GM21717 (cell line): ENCODE measurements around the gene SFMBT2.

Experiments
- ATAC-seq: cut with Tn5 transposase; IDR thresholded peaks from one replicate; pipeline ENCODE4 v1.9.1; 2021; ENCODE audit warnings: mild to moderate bottlenecking, moderate library complexity; ENCODE audit not compliant: unreplicated experiment

SFMBT2 gene

DNA sequence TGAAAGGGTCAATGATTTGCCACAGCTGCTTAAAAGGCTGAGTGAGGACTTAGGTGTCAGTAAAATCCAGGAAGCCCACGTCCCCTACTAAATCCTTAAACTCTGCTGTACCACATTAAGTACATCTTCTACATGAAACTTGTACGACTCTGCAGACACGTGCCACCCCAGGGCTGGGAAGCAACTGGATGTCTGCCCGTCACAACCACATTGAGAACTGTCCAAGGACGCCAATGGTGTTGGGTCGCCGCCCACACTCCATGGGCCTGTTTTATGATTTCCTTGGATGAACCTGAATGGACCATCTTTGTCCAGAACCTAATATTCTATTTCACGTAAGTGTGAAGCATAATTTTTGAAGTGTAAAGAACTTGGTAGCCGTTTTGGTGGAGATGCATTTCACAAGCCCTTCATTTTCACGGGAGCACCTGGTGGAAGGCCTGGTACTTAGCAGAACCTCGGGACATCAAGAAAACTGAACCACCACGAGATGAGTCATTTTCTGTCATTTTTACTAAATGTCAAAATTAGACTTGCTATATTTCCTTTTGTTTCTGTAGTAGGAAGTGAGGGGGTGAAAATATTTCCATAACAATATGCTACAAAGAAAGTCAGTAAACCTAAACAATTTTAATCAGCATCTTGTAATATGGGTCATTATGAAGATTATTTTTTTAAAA lies 134.9 kb downstream of the SFMBT2 start:
- no peak for ATAC-seq

DNA sequence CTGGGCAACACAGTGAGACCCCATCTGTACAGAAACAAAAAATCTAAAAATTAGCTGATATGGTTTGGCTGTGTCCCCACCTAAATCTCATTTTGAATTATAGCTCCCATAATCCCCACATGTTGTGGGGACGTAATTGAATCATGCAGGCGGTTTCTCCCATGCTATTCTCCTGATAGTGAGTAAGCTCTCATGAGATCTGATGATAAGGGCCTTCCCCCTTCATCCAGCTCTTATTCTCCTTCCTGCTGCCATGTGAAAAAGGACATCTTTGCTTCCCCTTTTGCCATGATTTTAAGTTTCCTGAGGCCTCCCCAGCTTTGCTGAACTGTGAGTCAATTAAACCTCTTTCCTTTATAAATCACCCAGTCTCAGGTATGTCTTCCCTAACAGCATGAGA lies 136.5 kb downstream of the SFMBT2 start:
- no peak for ATAC-seq

- ATAC-seq: no peak
Observed at GRCh38 chr10:7272008-7272407, 138.8 kb downstream of the SFMBT2 start.

- no peak for ATAC-seq
Observed at GRCh38 chr10:7269988-7270387, 140.8 kb downstream of the SFMBT2 start.

- no peak for ATAC-seq
Observed at GRCh38 chr10:7267142-7267541, 143.7 kb downstream of the SFMBT2 start.

DNA sequence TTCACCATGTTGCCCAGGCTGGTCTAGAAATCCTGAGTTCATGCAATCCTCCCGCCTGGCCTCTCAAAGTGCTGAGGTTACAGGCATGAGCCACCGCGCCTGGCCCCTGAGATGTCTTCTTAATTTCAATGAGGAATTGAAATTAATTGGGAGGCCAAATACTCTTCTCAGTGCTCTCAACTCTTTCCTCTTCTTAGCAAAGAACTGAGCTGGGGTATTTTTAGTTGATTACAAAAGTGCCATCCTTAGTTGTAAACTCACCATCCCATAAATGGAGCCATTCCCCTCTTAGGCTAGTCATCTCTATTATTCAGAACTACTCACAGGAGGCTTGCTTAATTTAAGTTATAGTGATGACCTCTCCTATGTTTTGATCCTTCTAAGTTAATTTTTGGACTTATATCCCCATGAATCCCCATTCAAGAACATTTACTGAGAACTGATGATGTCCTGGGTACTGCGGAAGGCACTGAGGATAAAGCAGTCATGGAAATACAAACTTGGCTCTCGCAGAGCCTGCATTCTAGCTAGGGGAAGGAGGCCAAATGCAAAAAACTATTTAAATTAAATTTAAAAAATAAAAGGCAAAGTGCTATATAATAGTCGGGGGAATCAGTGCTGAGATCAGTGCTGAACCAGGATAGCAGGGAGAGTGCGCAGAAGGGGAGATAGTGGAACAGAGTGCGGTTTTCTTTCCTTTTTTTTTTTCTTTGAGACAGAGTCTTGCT lies 145.3 kb downstream of the SFMBT2 start:
- no peak for ATAC-seq

- ATAC-seq: no peak
Observed at GRCh38 chr10:7264313-7264756, 146.5 kb downstream of the SFMBT2 start.

DNA sequence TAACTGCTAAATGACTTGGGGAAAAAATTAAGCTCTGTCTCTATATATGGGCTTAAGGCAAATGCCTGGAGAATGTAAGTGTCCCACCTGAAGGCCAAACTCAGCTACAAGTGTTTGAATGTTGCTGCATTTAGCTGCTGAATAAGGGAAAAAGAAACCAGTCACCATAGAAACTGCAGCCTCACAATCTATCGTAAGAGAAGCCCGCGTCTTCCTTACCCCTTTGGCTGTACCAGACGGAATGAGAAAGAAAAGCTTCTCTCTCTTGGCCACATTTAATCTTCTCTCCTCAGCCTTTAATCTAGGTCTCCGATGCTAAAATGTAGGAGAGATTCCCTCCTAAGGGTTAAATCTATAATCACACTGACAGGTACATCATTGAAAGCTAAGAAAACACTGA lies 147.2 kb downstream of the SFMBT2 start:
- no peak for ATAC-seq

GRCh38 chr10:7261351-7261750 lies 149.5 kb downstream of the SFMBT2 start:
- ATAC-seq: no peak

DNA sequence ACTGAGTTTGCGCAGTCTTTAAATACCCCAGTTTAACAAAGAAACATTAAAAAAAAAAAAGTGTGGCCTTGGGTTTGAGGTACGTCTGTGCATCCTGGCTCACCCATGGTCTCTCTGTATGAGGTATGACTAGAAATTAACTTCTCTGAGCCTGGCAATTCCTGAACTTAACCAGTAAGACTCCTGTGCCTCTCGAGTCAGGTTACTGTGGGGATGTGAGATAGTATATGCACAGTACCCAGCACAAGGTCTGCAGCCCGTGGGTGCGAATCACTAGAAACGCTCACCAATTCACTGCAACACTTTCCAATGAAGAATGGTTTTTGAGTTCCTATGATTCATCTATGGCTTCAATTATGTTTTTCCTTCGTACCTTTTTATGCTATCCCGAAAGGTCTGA lies 149.9 kb downstream of the SFMBT2 start:
- no peak for ATAC-seq

DNA sequence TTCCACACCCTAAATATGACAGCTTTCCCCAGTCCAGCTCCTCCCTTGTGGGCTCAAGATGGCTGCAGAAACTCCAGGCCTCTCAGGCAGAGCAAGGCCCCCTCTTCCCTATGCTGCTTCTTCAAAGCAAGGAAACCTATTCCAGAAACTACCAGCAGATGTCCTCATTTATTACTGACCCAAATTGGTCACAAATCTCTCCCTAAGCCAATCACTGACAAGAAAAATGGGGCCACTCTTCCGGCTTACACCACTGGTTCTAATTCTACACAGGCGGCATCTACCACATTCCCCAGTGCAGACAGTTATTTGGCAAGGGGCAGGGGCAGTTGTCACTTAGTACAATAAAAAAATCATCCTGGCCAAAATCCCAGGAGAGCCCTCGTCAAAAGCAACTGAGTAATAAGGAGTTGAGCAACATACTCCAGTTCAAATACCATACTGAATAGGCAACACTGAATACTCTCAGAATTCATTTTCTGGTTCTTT lies 150.4 kb downstream of the SFMBT2 start:
- no peak for ATAC-seq

DNA sequence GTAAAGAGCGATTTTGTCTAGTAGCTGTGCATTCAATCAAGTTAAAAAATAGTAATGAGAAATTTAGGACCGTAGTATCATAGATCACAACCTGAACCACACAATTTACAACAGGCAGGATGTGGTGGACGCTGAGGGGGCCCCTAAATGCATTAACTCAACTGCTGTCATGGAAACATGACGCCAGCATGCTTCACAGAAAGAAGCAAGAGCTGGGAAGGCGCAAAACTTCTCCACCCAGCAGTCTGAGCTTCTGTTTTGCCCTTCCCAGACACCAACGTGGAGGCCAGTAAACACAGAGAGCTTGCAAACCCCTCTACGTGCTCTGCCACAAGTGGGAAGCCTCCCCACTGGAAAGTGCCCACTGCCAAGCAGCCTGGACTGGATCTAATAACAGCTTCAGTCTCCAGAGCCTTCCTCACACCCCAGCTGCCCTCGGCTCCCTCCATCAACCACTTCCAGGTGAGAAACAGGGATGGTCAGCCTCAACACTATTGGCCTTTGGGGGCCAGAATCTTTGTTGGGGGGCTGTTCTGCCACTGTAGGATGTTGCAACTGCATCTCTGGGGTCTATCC lies 151.8 kb downstream of the SFMBT2 start:
- ATAC-seq: peak; percentile 48

DNA sequence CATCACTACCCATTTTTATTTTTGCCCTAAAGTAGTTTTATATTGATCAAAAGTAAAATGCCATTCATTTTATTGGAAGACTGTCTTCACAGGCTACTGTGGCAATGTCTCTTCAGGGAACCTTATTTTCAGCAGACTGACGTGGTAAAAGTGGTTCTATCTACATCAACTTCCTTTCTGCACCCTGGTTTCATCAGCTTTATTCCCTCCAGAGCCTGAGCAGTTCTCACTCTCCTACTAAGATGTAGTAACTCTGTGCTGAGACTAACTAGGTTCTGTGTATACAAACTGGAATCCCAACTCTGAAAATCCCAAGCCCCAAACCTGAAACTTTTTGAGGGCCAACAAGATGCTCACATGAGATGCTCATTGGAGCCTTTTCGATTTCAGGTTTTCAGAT lies 155.3 kb downstream of the SFMBT2 start:
- no peak for ATAC-seq

DNA sequence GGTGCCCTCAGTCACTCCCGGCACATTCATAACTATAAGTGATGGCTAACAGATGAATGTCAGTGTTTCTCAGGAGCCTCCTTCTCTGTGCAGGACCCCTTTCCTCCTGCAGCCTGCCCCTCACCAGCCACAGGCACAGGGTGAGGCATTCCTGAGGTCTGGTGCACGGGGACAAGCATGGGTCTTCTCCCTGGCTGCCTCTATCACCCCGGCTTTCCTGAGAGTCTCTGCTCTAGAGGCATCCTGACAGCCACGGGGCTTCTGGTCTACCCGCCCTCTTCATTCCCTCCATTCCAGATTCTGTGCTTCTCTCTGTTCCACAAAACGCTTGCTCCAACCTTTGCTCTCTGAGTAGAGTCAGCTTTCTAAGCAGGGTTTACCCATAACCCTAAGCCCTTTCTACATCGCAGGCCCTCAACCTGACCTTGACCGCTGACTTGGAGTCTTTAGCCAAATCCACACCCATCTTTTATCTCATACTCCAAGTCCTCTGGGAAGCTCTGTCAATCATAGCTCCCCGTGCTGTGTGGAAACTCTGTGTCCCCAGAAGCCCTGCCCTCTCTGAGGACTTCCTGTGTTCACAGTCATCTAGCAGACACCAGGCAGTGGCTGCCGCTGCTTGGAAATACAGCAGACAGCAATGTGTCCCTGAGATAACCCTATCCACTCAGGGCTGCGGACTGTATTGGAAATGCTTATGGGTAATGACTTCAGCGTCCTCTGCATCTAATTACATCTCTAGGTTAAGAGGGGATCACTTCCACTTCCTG lies 159.0 kb downstream of the SFMBT2 start:
- no peak for ATAC-seq

DNA sequence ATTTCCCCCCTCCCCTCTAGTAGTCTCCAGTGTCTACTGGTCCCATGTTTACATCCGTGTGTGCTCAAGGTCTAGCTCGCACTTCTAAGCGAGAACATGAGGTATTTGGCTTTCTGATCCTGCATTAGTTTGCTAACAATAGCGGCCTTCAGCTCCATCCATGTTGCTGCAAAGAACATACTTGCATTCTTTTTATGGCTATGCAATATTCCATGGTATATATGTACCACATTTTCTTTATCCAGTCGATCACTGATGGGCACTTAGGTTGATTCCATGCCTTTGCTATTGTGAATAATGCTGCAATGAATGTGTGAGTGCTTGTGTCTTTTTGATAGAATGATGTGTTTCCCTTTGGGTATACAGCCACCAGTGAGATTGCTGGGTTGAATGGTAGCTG lies 160.6 kb downstream of the SFMBT2 start:
- no peak for ATAC-seq

DNA sequence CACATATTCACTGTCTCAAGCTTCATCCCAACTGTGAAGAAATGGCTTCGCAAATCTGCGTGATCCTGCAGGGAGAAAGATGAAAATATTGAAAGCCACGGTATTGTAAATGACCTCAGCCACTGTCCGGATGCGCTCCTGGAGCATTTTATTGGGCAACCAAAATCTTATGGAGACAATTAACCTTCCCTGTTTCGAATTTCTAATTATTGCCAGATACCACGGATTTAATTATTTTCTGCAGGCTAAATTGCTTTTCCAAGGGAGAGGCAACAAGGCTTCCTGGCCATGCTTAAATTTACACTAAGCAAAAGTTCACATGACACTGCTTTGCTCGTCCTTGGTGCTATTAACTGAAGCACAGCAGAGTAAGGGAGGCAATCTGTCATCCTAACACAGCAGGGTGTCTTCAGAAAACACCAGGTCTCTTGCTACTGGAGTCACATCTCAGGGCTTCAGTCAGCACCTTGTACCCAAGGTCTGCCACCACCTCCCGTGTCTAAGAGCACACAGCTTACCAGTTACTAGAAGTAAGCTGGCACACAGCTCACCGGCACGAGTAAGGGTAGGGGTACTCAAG lies 162.2 kb downstream of the SFMBT2 start:
- ATAC-seq: no peak

DNA sequence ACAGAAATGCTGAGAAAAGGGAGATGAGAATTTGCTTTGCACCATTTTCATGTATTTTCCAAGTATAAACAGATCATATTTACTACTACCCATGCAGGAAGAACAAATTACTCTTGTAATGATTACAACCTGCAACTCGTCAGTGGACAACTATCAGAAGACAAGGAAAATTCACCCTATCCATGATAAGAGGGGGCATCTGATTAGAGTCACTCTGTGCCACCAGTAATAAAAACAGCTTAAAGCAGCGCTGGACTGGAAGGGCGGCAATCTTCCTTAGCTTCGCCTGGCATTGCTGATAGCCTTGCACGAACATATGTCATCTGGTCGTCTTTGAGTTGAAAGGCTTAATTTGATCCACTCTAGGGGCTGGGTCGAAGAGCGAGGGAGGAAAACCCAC lies 162.7 kb downstream of the SFMBT2 start:
- ATAC-seq: no peak

DNA sequence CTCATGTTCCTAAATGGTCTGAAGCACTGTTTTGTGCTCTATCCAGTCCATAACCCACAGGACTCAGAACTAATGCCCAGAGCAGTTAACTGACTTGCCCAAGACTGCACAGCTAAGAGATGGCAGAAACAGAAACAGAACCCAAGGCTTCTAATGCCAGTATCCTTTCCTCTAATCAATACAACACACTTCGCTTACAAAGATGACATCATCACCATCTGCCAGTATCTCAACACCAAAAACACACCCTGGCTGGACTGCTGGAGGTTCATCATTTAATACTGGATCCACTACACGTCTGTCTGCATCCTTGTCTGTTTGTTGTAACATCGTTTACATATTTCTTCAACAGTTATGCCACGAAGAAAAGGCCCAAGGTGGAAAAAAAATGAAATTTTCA lies 165.3 kb downstream of the SFMBT2 start:
- no peak for ATAC-seq

DNA sequence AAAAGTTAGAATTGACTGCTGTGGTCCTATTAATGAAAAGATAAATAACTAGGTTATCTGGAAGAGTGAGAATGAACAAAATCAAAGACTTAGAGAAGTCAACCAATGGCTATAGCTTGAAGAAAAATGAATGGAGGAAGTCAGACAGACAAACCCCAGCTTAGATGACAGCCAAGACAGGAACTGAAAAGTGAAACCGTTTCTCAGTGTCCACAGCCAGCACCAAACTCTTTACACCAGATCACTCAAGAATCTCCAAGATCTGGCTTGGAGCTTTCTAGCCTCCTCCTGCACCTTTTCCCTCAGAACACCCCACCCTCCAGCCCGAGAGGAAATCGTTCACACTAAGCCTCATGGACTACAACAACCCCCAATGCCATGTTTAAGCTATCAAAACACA lies 167.0 kb downstream of the SFMBT2 start:
- ATAC-seq: peak; percentile 84

DNA sequence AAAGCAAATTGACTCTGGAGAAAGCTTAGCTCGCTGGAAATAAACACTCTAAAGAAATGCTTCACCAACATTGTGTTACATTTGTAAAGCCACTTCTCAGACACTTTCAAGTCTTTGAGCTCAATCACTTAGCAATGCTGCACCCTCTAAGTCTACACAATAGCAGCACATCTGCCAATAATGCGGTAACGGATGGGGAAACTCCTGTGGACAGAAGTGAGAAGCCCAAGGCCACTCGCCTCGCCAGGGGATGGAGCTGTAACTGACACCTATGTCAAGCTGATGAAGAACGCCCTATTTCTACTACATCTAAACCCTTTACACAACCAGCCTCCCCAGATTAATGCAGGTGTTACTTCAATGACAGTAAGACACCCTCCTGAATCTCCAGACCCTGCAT lies 167.7 kb downstream of the SFMBT2 start:
- no peak for ATAC-seq
